NCI-H146 treated with DMSO at 0.1 percent for 48 hours (cell line): ENCODE data around the gene POLD1.
"Not testable (repeated sequence)": the region's sequence is repeated elsewhere in the genome, so short reads cannot be mapped to it uniquely, and the experiment has no call there.

Experiments used
- DNase-seq: peaks from one replicate; lab custom pipeline; 2025; ENCODE audit not compliant: unreplicated experiment; lab: John Stamatoyannopoulos, UW

The POLD1 gene

GRCh38 chr19:50383852-50384684 lies at the start of gene POLD1:
POLD1 (plus strand) TSS chr19:50384347; CDS start chr19:50398852, 14,505 bp downstream.
- peak; percentile 98 for DNase-seq

- DNase-seq: no peak
Observed at GRCh38 chr19:50334741-50335421, 49.3 kb upstream of the POLD1 start.

GRCh38 chr19:50337031-50337430 lies 47.1 kb upstream of the POLD1 start:
- DNase-seq: not testable (repeated sequence)

GRCh38 chr19:50340331-50340730 lies 43.8 kb upstream of the POLD1 start:
- no peak for DNase-seq

- DNase-seq: no peak
Observed at GRCh38 chr19:50341091-50341564, 43.0 kb upstream of the POLD1 start.

- no peak for DNase-seq
Observed at GRCh38 chr19:50344661-50345318, 39.4 kb upstream of the POLD1 start.

GRCh38 chr19:50347089-50347581 lies 37.0 kb upstream of the POLD1 start:
- not testable (repeated sequence) for DNase-seq

GRCh38 chr19:50349277-50350057 lies 34.7 kb upstream of the POLD1 start:
- DNase-seq: no peak

GRCh38 chr19:50352242-50352641 lies 31.9 kb upstream of the POLD1 start:
- DNase-seq: no peak

- DNase-seq: not testable (repeated sequence)
Observed at GRCh38 chr19:50353487-50353880, 30.7 kb upstream of the POLD1 start.

- no peak for DNase-seq
Observed at GRCh38 chr19:50356691-50357177, 27.4 kb upstream of the POLD1 start.

- DNase-seq: peak; percentile 64
Observed at GRCh38 chr19:50357178-50358100, 26.7 kb upstream of the POLD1 start.

- no peak for DNase-seq
Observed at GRCh38 chr19:50358483-50359327, 25.4 kb upstream of the POLD1 start.

GRCh38 chr19:50359328-50359818 lies 24.8 kb upstream of the POLD1 start:
- DNase-seq: no peak

GRCh38 chr19:50361290-50362029 lies 22.7 kb upstream of the POLD1 start:
- DNase-seq: no peak

GRCh38 chr19:50362030-50362412 lies 22.1 kb upstream of the POLD1 start:
- no peak for DNase-seq

GRCh38 chr19:50362656-50363424 lies 21.3 kb upstream of the POLD1 start:
- DNase-seq: no peak
